ENCODE measurements around the gene HOXB3. TPM values are rescaled to one million over a fixed set of nuclear protein-coding genes. Genes with fewer than 3 reads are reported as not detected.
A peak's percentile ranks its signal among the peaks of the same experiment; 100 is the strongest.

HOXB3 gene
- total RNA-seq, 4 donors from 2014 or later, result 10.8 to 34.9 (median 28.7) TPM

DNA sequence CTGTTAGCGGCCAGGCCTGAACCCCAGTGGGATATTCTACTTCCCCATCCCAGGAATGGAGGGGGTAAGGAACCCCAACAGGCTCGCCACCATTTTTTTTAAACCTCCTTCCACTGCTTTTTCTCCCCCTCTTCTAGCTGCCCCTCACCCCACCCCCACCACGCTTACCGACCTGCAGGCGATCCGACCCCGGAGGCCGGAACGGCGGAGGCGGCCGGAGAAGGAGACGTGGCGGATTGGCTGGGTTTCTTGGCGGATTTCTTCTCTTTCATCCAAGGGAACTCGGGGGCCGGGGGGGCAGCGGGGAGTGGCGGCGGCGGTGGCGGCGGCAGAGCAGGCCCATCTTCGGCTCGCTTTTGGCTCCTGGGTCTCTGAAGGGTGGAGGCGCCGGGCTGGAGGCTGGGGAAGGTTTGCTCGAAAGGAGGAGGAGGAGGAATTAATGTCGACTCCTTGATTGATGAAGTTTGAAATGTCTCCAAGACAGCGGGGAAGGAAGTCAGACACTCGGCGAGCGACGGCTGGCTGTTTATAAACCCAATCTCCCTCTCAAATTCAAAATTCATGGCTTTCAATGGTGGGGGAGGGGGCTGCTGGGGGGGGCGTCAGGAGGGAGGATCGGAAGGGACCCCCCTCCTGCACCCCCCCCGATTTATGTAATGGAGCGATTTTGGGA, 45.6 kb downstream of the HOXB3 start:
- DNase-seq (ENCODE audit: extremely low spot score), result peak; percentile 98
- WGBS, result under 1% methylated on average over 21 of the region's 38 CpGs
- Histone ChIP-seq H3K4me1 (peaks cover 42 to 65% (median 63%) of the 10 kb centered on the region in 4 donors), H3K27ac (replicated peaks in 1 of 4) (peak overlapping the region; percentile 91 to 97 (median 96)), H3K27me3 (no peaks in the 10 kb centered on the region), H3K36me3 (no peaks in the 10 kb centered on the region), H3K9me3 (no peaks in the 10 kb centered on the region), H3K4me3 (peak overlapping the region; percentile 79 to 89 (median 80))
- TF ChIP-seq EP300 (IDR thresholded peaks at IDR 0.05) (no peak), POLR2A (IDR thresholded peaks at IDR 0.05; ENCODE audit: low read depth) (no peak), POLR2AphosphoS5 (IDR thresholded peaks at IDR 0.05) (peak; percentile 75 to 88)
- TF ChIP-seq, protein P1, sequence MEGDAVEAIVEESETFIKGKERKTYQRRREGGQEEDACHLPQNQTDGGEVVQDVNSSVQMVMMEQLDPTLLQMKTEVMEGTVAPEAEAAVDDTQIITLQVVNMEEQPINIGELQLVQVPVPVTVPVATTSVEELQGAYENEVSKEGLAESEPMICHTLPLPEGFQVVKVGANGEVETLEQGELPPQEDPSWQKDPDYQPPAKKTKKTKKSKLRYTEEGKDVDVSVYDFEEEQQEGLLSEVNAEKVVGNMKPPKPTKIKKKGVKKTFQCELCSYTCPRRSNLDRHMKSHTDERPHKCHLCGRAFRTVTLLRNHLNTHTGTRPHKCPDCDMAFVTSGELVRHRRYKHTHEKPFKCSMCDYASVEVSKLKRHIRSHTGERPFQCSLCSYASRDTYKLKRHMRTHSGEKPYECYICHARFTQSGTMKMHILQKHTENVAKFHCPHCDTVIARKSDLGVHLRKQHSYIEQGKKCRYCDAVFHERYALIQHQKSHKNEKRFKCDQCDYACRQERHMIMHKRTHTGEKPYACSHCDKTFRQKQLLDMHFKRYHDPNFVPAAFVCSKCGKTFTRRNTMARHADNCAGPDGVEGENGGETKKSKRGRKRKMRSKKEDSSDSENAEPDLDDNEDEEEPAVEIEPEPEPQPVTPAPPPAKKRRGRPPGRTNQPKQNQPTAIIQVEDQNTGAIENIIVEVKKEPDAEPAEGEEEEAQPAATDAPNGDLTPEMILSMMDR (IDR thresholded peaks at IDR 0.05), result peak in 1 of 3 experiments; percentile 14
- intact Hi-C loops (cut with DNase I), result no loop called here

DNA sequence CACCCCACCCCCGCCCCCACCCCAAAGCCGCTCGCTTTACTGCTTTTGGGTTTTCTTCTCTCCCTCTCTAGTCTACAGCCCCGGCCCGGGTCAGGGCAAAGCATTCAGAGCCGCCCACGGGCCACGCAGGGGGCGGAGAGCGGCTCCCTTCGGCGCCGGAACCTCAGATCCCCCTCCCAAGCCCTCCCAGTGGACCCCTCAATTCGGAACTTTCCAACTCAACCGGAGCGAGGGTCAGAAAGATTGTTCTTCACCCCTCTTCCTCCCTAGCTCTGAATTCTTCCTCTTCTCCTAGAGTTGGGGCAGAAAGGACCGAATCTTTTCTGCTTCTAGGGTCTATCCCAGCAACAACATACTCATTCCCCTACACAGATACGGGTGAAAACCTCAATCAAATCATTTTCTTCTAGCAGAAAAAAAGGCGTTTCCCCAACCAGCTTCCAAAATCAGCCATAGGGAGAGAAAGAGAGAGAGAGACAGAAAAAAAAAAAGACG, 46.1 kb downstream of the HOXB3 start:
- WGBS, result 1% methylated on average over 20 of the region's 20 CpGs
- Histone ChIP-seq H3K4me3 (peak overlapping the region; percentile 79 to 89 (median 80)), H3K27ac (replicated peaks in 1 of 4) (peak overlapping the region; percentile 91 to 97 (median 96)), H3K4me1 (peaks cover 38 to 59% (median 58%) of the 10 kb centered on the region in 4 donors), H3K36me3 (no peaks in the 10 kb centered on the region), H3K27me3 (no peaks in the 10 kb centered on the region), H3K9me3 (no peaks in the 10 kb centered on the region)
- TF ChIP-seq, protein P1 (IDR thresholded peaks at IDR 0.05), result no peak
- TF ChIP-seq POLR2A (IDR thresholded peaks at IDR 0.05; ENCODE audit: low read depth) (no peak), POLR2AphosphoS5 (IDR thresholded peaks at IDR 0.05) (no peak), EP300 (IDR thresholded peaks at IDR 0.05) (no peak)
- intact Hi-C loops (cut with DNase I), result loop anchor here (2.0 kb wide), 1 partner anchor 33 kb away; no protein-coding TSS in a partner anchor
- DNase-seq (ENCODE audit: extremely low spot score), result no peak

DNA sequence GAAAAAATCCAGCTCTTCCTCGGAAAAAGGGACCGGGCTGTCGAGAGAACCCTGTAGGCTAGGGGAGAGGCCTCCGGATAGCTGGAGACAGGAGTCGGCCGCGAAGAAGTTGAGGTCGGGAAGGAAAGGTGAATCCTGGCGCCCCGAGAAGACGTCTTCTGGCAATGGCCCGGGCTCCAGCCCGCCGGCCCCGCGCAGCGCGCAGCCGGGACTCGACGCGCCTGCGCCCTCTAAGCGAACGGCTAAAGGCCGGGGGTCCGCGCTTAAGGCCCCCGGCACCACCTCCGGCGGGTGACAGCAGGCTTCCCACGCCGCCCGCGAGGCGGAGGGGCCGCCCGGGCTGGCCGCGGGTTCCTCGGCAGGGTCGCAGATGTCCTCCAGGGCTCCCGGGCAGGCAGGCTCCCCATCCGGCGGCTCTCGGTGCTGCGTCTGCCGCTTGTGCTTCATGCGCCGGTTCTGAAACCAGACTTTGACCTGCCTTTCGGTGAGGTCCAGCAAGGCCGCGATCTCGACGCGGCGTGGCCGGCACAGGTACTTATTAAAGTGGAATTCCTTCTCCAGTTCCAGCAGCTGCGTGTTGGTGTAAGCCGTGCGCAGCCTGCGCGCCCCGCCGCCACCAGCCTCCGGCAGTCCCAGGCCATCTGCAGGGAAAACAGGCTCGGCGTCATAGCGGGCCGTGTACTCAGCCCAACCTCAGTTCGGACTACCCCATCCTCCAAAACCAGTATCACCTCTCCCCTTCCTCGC, 46.8 kb downstream of the HOXB3 start:
- no peaks in the 10 kb centered on the region for H3K27me3 ChIP-seq
- DNase-seq (ENCODE audit: extremely low spot score), result no peak
- peaks cover 38 to 53% (median 51%) of the 10 kb centered on the region in 4 donors for H3K4me1 ChIP-seq
- TF ChIP-seq POLR2AphosphoS5 (IDR thresholded peaks at IDR 0.05) (peak in 1 of 2 donors; percentile 24), POLR2A (IDR thresholded peaks at IDR 0.05; ENCODE audit: low read depth) (no peak)
- TF ChIP-seq, protein P1 (IDR thresholded peaks at IDR 0.05), result peak in 2 of 3 experiments; percentile 14 to 32
- H3K4me3 ChIP-seq, result peak overlapping the region; percentile 79 to 89 (median 80)
- no peaks in the 10 kb centered on the region for H3K9me3 ChIP-seq
- H3K27ac ChIP-seq (replicated peaks in 1 of 4), result peak overlapping the region; percentile 91 to 97 (median 96)
- WGBS, result 2% methylated on average over 30 of the region's 72 CpGs
- H3K36me3 ChIP-seq, result no peaks in the 10 kb centered on the region
- intact Hi-C loops (cut with DNase I), result loop anchor here (2.0 kb wide), 1 partner anchor 34 kb away; no protein-coding TSS in a partner anchor

DNA sequence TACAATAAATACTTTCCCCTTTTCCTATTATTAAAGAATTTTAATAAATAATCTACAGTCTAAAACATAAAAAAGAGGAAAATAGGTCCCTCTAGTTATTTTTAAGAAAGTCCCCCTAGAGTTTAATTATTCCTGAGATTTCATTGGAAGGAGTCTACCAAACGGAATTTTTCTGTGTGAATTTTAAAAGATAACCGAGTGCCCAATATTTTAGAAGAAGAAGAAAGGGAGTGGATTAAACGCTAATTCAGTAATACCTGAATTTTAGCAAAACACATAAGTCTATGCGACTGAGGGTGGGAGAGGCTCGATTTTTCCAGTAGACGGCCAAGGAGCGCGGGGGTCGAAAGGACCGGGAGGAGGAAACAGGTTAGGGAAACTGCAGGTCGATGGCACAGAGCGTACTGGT, 47.3 kb downstream of the HOXB3 start:
- no peak for DNase-seq (ENCODE audit: extremely low spot score)
- H3K36me3 ChIP-seq, result no peaks in the 10 kb centered on the region
- 1% methylated on average over 12 of the region's 12 CpGs for WGBS
- H3K4me1 ChIP-seq, result peaks cover 37 to 47% (median 46%) of the 10 kb centered on the region in 4 donors
- no peak for TF ChIP-seq POLR2AphosphoS5 (IDR thresholded peaks at IDR 0.05)
- no peak for TF ChIP-seq EP300 (IDR thresholded peaks at IDR 0.05)
- TF ChIP-seq, protein P1 (IDR thresholded peaks at IDR 0.05), result no peak
- no peak for TF ChIP-seq POLR2A (IDR thresholded peaks at IDR 0.05; ENCODE audit: low read depth)
- intact Hi-C loops (cut with DNase I), result loop anchor here (2.0 kb wide), 1 partner anchor 34 kb away; no protein-coding TSS in a partner anchor
- H3K4me3 ChIP-seq, result peak overlapping the region; percentile 79 to 89 (median 80)
- H3K27ac ChIP-seq (replicated peaks in 1 of 4), result peak overlapping the region; percentile 91 to 97 (median 96)
- no peaks in the 10 kb centered on the region for H3K9me3 ChIP-seq
- no peaks in the 10 kb centered on the region for H3K27me3 ChIP-seq
